ENCODE measurements around the gene MSANTD2. TPM values are rescaled to one million over a fixed set of nuclear protein-coding genes. Genes with fewer than 3 reads are reported as not detected.

The MSANTD2 gene
- polyA plus RNA-seq, 2 of the 4 experiments (the other 2 are of a cell fraction), result 5.6 to 6.4 TPM

DNA sequence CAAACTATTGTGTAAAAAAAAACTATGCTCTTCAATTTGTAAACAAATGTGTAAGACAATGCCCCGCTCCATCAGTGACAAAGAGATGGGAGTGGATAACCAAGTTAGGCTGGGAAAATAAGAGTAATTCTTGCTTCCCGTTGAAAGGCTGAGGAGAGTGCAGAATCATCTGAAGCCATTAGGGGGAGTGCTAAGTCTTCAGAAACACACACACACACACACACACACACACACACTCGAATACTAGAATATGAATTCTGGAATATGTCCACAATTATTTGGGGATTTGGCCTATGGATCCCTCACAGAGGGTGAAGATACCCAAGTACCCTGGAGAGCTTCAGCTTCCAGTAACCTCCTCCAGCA is 37.3 kb upstream of the MSANTD2 start:
- no peak for FAIRE-seq

DNA sequence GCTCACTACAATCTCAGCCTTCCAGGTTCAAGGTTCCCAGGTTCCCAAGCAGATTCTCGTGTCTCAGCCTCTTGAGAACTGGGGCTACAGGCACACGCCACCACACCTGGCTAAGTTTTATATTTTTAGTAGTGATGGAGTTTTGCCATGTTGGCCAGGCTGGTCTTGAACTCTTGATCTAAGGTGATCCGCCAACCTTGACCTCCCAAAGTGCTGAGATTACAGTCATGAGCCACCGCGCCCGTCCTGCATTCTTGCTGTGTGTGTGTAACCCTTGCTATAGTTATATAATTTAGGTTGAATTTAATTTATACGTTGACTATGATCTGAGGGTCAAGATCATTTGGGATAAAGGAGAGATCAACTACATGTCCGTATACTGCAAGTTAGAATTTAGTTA is 35.7 kb upstream of the MSANTD2 start:
- FAIRE-seq, result no peak
- no peak for DNase-seq (ENCODE audit: low read depth in 1 of 2, low spot score in 1 of 2)
- Histone ChIP-seq H3K4me3 (peak overlapping the region; percentile 40; the same call in 1 of the 3 replicates), H3K9me3 (no peaks in the 10 kb centered on the region; the same call in 2 of the 3 replicates), H3K4me2 (peak overlapping the region; percentile 73), H3K27ac (peak overlapping the region; percentile 72 to 84), H3K4me1 (peaks cover 8% of the 10 kb centered on the region; the same call in 1 of the 3 replicates)
- TF ChIP-seq CBX8 (IDR thresholded peaks at IDR 0.05) (no peak), EP300 (IDR thresholded peaks at IDR 0.05) (no peak), JUNB (IDR thresholded peaks at IDR 0.05) (no peak)
- ATAC-seq, result no peak
- 95% methylated on average over 8 of the region's 8 CpGs for WGBS (ENCODE audit: missing lambda C conversion rate)
- ChIA-PET POLR2A (interaction anchor here (0.6 to 0.8 kb wide), 2 partner anchors 41 to 194 kb away, joined by 3 to 4 read pairs; no protein-coding TSS in a partner anchor), CTCF (interaction anchor here (0.9 to 4.6 kb wide), 19 partner anchors 10 to 172 kb away, joined by 3 to 37 read pairs (median 4); partner anchors contain the start of genes MSANTD2 and ROBO3)

More for the DNA sequence above, 37.3 kb upstream of the MSANTD2 start:
- TF ChIP-seq RAD21 (conservative IDR thresholded peaks at IDR 0.05 in 1 of 2, IDR thresholded peaks at IDR 0.05 in 1 of 2) (peak; percentile 39 to 64; a peak in 4 of 5 replicates), ESRRA (IDR thresholded peaks at IDR 0.05; ENCODE audit: borderline replicate concordance, low read length) (no peak), HOXA7 (CRISPR knock-in tag; IDR thresholded peaks at IDR 0.05) (no peak)
- WGBS (ENCODE audit: missing lambda C conversion rate), result 4% methylated on average over 3 of the region's 3 CpGs
- H3K27ac ChIP-seq, result no peak overlapping the region
- CTCF ChIA-PET, result interaction anchor here (0.6 to 4.6 kb wide), 29 partner anchors 9 to 442 kb away, joined by 3 to 37 read pairs (median 4); partner anchors contain the start of genes MSANTD2, ROBO3 and VSIG2
- peaks cover 8% of the 10 kb centered on the region; the same call in 1 of the 3 replicates for H3K4me1 ChIP-seq
- peak; percentile 80 to 82; a peak in 5 of 6 replicates for ATAC-seq
- POLR2A ChIA-PET, result interaction anchor here (1.1 to 1.6 kb wide), 4 partner anchors 37 to 164 kb away, joined by 3 to 14 read pairs (median 6); partner anchors contain the start of genes MSANTD2, SIAE and SPA17
- peak; percentile 30 to 86 for DNase-seq (ENCODE audit: low read depth in 1 of 2, low spot score in 1 of 2)
- peak overlapping the region; percentile 73 for H3K4me2 ChIP-seq
- no peaks in the 10 kb centered on the region; the same call in 2 of the 3 replicates for H3K9me3 ChIP-seq
- no peak overlapping the region for H3K4me3 ChIP-seq

DNA sequence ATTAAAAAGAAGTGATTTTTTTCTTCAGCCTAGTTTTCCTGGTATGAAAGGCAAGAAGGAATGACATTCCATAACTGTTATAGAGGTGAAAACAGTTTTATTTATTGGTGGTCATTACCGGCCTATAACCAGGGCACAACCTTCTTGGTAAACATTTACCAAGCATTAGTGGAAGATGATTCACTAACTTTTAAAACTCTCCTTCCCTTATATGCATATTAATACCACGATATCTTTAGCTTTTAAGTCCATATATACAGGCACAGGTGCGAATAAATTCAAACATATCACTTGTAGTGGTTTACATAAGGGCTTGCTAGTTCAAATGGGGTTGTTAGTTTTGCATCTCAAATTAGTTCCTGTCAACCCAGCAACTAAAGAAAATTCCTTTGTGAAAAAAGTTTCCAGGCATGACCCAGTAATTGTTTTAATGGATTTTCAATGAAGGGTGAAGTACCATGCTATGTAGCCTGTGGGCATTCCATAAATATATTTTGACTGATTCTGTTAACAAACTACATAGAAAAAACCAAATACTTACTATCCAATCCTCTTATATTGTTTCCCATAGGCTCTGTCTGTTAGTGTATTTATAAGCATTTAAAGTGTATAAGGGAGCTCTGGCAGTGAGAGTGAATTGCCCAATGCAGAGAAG is 34.4 kb upstream of the MSANTD2 start:
- FAIRE-seq (no peak), ATAC-seq (no peak), DNase-seq (ENCODE audit: low read depth in 1 of 2, low spot score in 1 of 2) (no peak)
- ChIA-PET POLR2A (no interaction called here), CTCF (interaction anchor here (0.6 kb wide), 1 partner anchor 980 kb away, joined by 4 read pairs; no protein-coding TSS in a partner anchor)
- no peaks in the 10 kb centered on the region for H3K9me3 ChIP-seq
- no peak overlapping the region for H3K4me2 ChIP-seq
- 45% methylated on average over 3 of the region's 3 CpGs for WGBS (ENCODE audit: missing lambda C conversion rate)
- H3K4me3 ChIP-seq, result no peak overlapping the region
- TF ChIP-seq RAD21 (conservative IDR thresholded peaks at IDR 0.05 in 1 of 2, IDR thresholded peaks at IDR 0.05 in 1 of 2) (no peak), NPAS2 (CRISPR knock-in tag; IDR thresholded peaks at IDR 0.05; ENCODE audit: borderline replicate concordance) (no peak), HEYL (CRISPR knock-in tag; IDR thresholded peaks at IDR 0.05) (no peak), ESRRA (IDR thresholded peaks at IDR 0.05; ENCODE audit: borderline replicate concordance, low read length) (no peak), TP53 (CRISPR knock-in tag; IDR thresholded peaks at IDR 0.05) (no peak), SMC3 (IDR thresholded peaks at IDR 0.05) (no peak), JUN (IDR thresholded peaks at IDR 0.05) (no peak), BHLHE40 (IDR thresholded peaks at IDR 0.05; ENCODE audit: low read depth, low read length) (no peak), HOXB13 (CRISPR knock-in tag; IDR thresholded peaks at IDR 0.05; ENCODE audit: low read depth) (no peak), PHF8 (IDR thresholded peaks at IDR 0.05; ENCODE audit: borderline replicate concordance, low read depth) (no peak), FOSB (CRISPR knock-in tag; IDR thresholded peaks at IDR 0.05) (no peak)
- TF ChIP-seq, protein P1, sequence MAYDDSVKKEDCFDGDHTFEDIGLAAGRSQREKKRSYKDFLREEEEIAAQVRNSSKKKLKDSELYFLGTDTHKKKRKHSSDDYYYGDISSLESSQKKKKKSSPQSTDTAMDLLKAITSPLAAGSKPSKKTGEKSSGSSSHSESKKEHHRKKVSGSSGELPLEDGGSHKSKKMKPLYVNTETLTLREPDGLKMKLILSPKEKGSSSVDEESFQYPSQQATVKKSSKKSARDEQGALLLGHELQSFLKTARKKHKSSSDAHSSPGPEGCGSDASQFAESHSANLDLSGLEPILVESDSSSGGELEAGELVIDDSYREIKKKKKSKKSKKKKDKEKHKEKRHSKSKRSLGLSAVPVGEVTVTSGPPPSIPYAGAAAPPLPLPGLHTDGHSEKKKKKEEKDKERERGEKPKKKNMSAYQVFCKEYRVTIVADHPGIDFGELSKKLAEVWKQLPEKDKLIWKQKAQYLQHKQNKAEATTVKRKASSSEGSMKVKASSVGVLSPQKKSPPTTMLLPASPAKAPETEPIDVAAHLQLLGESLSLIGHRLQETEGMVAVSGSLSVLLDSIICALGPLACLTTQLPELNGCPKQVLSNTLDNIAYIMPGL (CRISPR knock-in tag; IDR thresholded peaks at IDR 0.05; ENCODE audit: borderline replicate concordance), result no peak
- TF ChIP-seq, protein P2, sequence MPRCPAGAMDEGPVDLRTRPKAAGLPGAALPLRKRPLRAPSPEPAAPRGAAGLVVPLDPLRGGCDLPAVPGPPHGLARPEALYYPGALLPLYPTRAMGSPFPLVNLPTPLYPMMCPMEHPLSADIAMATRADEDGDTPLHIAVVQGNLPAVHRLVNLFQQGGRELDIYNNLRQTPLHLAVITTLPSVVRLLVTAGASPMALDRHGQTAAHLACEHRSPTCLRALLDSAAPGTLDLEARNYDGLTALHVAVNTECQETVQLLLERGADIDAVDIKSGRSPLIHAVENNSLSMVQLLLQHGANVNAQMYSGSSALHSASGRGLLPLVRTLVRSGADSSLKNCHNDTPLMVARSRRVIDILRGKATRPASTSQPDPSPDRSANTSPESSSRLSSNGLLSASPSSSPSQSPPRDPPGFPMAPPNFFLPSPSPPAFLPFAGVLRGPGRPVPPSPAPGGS (IDR thresholded peaks at IDR 0.05), result no peak
- H3K27ac ChIP-seq, result no peak overlapping the region
- peaks cover 8% of the 10 kb centered on the region; the same call in 1 of the 3 replicates for H3K4me1 ChIP-seq
